Muscle of leg (tissue), 11 donors: Measurements from ENCODE around the gene KCNA2. TPM values are rescaled to one million over a fixed set of nuclear protein-coding genes. Genes with fewer than 3 reads are reported as not detected.

Experiments
- DNase-seq: peaks from one replicate; pipeline ENCODE4 v3.0.0; 2013
- H3K27ac ChIP-seq: one replicate; pipeline ENCODE4 v1.5.1; 2013; ENCODE audit warnings: mild to moderate bottlenecking, low read length, control low read depth
- H3K27me3 ChIP-seq: one replicate; pipeline ENCODE4 v1.6.1; 2013; ENCODE audit warnings: low read length; ENCODE audit not compliant: control insufficient read depth, insufficient read depth
- H3K36me3 ChIP-seq: one replicate; pipeline ENCODE4 v1.6.1; 2013; ENCODE audit warnings: low read length; ENCODE audit not compliant: control insufficient read depth, insufficient read depth
- H3K4me1 ChIP-seq: one replicate; pipeline ENCODE4 v1.6.1; 2013; ENCODE audit warnings: low read length; ENCODE audit not compliant: control insufficient read depth, insufficient read depth
- H3K4me3 ChIP-seq: one replicate; pipeline ENCODE4 v1.5.1; 2013; ENCODE audit warnings: low read length, control low read depth
- H3K9me3 ChIP-seq: replicated peaks from 2 replicates; pipeline ENCODE4 v1.6.1; 2013; ENCODE audit warnings: low read depth, low read length; ENCODE audit not compliant: control insufficient read depth
- WGBS: methylation state at CpG from one replicate; pipeline ENCODE4 v1.1.5; 2013; ENCODE audit warnings: missing lambda C conversion rate; ENCODE audit not compliant: insufficient coverage; 5-methylcytosine and 5-hydroxymethylcytosine counted together
- polyA plus RNA-seq, 8 donors: library from polyadenylated mRNA; unstranded; fragments of 120-200 nt; gene quantifications; one replicate each; pipeline versions ENCODE4 v1.2.1 to v1.2.3, GENCODE V29; 2013; ENCODE audit warnings: inconsistent platforms in 1 of 8, low replicate concordance in 1 of 8; ENCODE audit not compliant: insufficient read length in 8 of 8, insufficient read depth in 1 of 8
- total RNA-seq: library from RNA; stranded (reverse); fragments of 120-200 nt; gene quantifications from one replicate; pipeline ENCODE4 v1.2.4, GENCODE V29; 2013

The KCNA2 gene
- total and polyA plus RNA-seq, 9 donors = 0.68 to 3.0 (median 0.82) TPM

- H3K36me3 ChIP-seq = no peaks in the 10 kb centered on the region
- peaks cover 4% of the 10 kb centered on the region for H3K27me3 ChIP-seq
- H3K9me3 ChIP-seq = no peaks in the 10 kb centered on the region
- no CpG with 5 or more reads among the region's 3 CpGs for WGBS
- H3K27ac ChIP-seq = no peak overlapping the region
- no peak for DNase-seq
- H3K4me3 ChIP-seq = no peak overlapping the region
- H3K4me1 ChIP-seq = no peaks in the 10 kb centered on the region
Observed at GRCh38 chr1:110588991-110589390, 17.2 kb downstream of the KCNA2 start.

GRCh38 chr1:110588486-110588885, 17.7 kb downstream of the KCNA2 start:
- no peak for DNase-seq
- Histone ChIP-seq H3K36me3 (no peaks in the 10 kb centered on the region), H3K4me3 (no peak overlapping the region), H3K27ac (no peak overlapping the region), H3K27me3 (peaks cover 4% of the 10 kb centered on the region), H3K9me3 (no peaks in the 10 kb centered on the region), H3K4me1 (no peaks in the 10 kb centered on the region)
- 60% methylated on average over 1 of the region's 1 CpG for WGBS

DNA sequence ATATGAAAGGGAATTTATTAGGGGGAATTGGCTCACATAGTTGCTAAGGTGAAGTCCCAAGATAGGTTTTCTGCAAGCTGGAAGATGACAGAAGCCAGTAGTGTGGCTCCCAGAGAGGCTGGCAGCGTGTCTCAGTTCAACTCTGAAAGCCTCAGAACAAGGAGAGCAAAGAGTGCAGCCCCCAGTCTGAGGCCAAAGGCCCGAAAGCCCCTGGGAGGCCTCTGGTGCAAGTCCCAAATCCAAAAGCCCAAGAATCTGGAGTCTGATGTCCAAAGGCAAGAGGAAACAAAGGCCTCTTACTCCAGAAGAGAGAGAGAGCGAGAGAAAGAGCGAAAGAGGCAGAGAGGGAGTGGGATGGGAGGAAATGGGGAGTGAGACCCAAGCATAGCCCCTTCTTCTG, 18.3 kb downstream of the KCNA2 start:
- no peak overlapping the region for H3K27ac ChIP-seq
- H3K36me3 ChIP-seq = no peaks in the 10 kb centered on the region
- no peak overlapping the region for H3K4me3 ChIP-seq
- no peaks in the 10 kb centered on the region for H3K9me3 ChIP-seq
- WGBS = 39% methylated on average over 2 of the region's 4 CpGs
- H3K27me3 ChIP-seq = peaks cover 4% of the 10 kb centered on the region
- no peaks in the 10 kb centered on the region for H3K4me1 ChIP-seq
- no peak for DNase-seq

GRCh38 chr1:110585481-110585880, 20.7 kb downstream of the KCNA2 start:
- Histone ChIP-seq H3K27me3 (peaks cover 7% of the 10 kb centered on the region), H3K9me3 (no peaks in the 10 kb centered on the region), H3K27ac (no peak overlapping the region), H3K4me1 (no peaks in the 10 kb centered on the region), H3K4me3 (no peak overlapping the region), H3K36me3 (no peaks in the 10 kb centered on the region)
- WGBS = 67% methylated on average over 1 of the region's 1 CpG
- no peak for DNase-seq

DNA sequence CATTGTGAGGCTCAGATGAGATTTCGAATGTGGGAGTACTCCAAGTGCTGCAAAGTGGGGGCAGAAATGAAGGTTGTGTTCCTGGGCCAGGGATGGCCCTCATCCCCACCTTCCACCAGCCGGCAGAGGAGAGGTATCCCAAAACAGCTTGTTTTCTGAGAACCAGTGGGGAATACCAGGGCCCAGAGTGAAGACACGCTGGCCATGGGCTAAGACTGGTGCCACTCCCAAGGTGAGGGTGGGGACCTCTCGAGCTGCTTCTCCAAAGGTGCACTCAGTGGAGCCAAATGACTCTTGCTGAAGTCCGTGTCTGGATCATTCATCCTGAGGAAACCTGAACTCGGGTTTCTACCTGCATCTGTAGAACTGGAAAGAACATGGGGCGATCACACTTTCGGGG, 22.1 kb downstream of the KCNA2 start:
- Histone ChIP-seq H3K27ac (no peak overlapping the region), H3K4me1 (no peaks in the 10 kb centered on the region), H3K4me3 (no peak overlapping the region), H3K27me3 (peaks cover 7% of the 10 kb centered on the region), H3K9me3 (no peaks in the 10 kb centered on the region), H3K36me3 (no peaks in the 10 kb centered on the region)
- 94% methylated on average over 6 of the region's 8 CpGs for WGBS
- no peak for DNase-seq

GRCh38 chr1:110583505-110583904, 22.7 kb downstream of the KCNA2 start:
- no peaks in the 10 kb centered on the region for H3K36me3 ChIP-seq
- no peak overlapping the region for H3K27ac ChIP-seq
- 98% methylated on average over 5 of the region's 5 CpGs for WGBS
- no peaks in the 10 kb centered on the region for H3K4me1 ChIP-seq
- H3K4me3 ChIP-seq = no peak overlapping the region
- peaks cover 7% of the 10 kb centered on the region for H3K27me3 ChIP-seq
- no peak for DNase-seq
- H3K9me3 ChIP-seq = no peaks in the 10 kb centered on the region

GRCh38 chr1:110582378-110582777, 23.8 kb downstream of the KCNA2 start:
- peak; percentile 5 for DNase-seq
- Histone ChIP-seq H3K27ac (no peak overlapping the region), H3K4me1 (no peaks in the 10 kb centered on the region), H3K4me3 (no peak overlapping the region), H3K27me3 (peaks cover 2% of the 10 kb centered on the region), H3K9me3 (no peaks in the 10 kb centered on the region), H3K36me3 (no peaks in the 10 kb centered on the region)
- WGBS = 50% methylated on average over 1 of the region's 4 CpGs

GRCh38 chr1:110581682-110582145, 24.4 kb downstream of the KCNA2 start:
- no peak for DNase-seq
- no peak overlapping the region for H3K4me3 ChIP-seq
- no peak overlapping the region for H3K27ac ChIP-seq
- WGBS = 28% methylated on average over 4 of the region's 5 CpGs
- H3K9me3 ChIP-seq = no peaks in the 10 kb centered on the region
- no peaks in the 10 kb centered on the region for H3K36me3 ChIP-seq
- H3K27me3 ChIP-seq = peaks cover 2% of the 10 kb centered on the region
- no peaks in the 10 kb centered on the region for H3K4me1 ChIP-seq

GRCh38 chr1:110580244-110580643, 25.9 kb downstream of the KCNA2 start:
- H3K9me3 ChIP-seq = no peaks in the 10 kb centered on the region
- no peak overlapping the region for H3K27ac ChIP-seq
- 89% methylated on average over 1 of the region's 1 CpG for WGBS
- no peaks in the 10 kb centered on the region for H3K4me1 ChIP-seq
- no peak for DNase-seq
- no peaks in the 10 kb centered on the region for H3K36me3 ChIP-seq
- H3K27me3 ChIP-seq = peaks cover 2% of the 10 kb centered on the region
- no peak overlapping the region for H3K4me3 ChIP-seq

GRCh38 chr1:110579460-110579859, 26.7 kb downstream of the KCNA2 start:
- WGBS = 68% methylated on average over 3 of the region's 3 CpGs
- Histone ChIP-seq H3K9me3 (no peaks in the 10 kb centered on the region), H3K27me3 (peaks cover 2% of the 10 kb centered on the region), H3K27ac (no peak overlapping the region), H3K4me1 (no peaks in the 10 kb centered on the region), H3K4me3 (no peak overlapping the region), H3K36me3 (no peaks in the 10 kb centered on the region)
- no peak for DNase-seq

DNA sequence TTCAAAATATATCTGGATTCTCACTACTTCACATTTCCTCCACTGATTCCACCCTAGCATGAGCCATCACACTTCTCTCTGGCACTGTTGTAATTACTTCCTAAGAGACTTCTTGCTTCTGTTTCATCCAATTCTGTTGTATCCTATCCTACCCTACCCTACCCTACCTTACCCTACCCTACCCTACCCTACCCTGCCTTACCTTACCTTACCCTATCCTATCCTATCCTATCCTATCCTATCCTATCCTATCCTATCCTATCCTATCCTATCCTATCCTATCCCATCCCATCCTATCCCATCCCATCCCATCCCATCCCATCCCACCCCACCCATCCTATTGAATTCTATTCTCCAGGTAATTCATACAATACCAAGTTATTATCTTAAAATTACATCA, 29.7 kb downstream of the KCNA2 start:
- Histone ChIP-seq H3K36me3 (no peaks in the 10 kb centered on the region), H3K9me3 (no peaks in the 10 kb centered on the region), H3K27me3 (peaks cover 2% of the 10 kb centered on the region), H3K27ac (no peak overlapping the region), H3K4me3 (no peak overlapping the region), H3K4me1 (no peaks in the 10 kb centered on the region)
- no peak for DNase-seq
